ENCODE results near the gene UBAC1. TPM values are rescaled to one million over a fixed set of nuclear protein-coding genes. Genes with fewer than 3 reads are reported as not detected.

Gene UBAC1
- total and polyA plus RNA-seq, 9 of the 15 experiments (the other 6 are each of a cell fraction or from before 2014, with no cell fraction given), result 94.0 to 399 (median 228) TPM

DNA sequence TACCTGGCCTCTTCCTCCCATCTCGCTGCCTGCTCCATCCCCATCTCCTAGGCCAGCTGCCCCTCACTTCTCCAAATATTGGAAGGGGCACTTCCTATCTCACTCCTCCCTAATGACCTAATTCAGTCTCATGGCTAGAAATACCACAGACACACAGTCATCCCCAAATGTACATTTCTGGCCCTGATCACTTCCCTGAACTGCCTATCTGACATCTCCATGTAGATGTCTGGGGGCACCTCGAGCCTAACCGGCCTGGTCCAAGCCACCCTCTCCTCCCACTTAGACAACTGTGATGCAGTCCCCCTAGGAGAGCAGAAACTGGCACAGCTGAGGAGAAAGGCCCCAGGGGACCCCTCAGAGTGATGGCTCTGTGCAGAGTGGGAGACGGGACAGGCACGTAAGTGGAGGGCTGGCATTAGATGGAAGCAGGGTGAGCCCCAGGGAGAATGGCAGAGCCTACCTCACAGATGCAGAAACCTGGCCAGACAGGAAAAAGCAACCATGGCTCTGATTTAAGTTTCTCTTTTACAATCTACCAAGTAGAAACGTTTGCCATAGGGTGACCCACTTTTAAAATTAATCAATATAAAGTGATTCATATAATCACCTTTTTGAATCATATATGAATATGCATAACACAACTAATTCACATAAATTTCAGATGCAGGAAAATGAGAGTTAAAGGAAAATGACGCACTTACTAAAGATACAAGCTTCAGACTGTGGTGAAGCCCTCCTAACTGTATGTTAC, 75.9 kb downstream of the UBAC1 start:
- H3K4me2 ChIP-seq (ENCODE audit: insufficient read depth, low read length), result no peak overlapping the region
- ATAC-seq (no peak), DNase-seq (ENCODE audit: extremely low read depth in 1 of 4, low spot score in 3 of 4) (no peak), FAIRE-seq (no peak)
- no peaks in the 10 kb centered on the region for H3K9me3 ChIP-seq (replicated peaks; ENCODE audit: control insufficient read depth, insufficient read depth, low read depth, low read length)
- H3K27ac ChIP-seq (ENCODE audit: extremely low read depth, low read depth, low read length), result no peak overlapping the region
- no TSS peak for BruUV-seq (replicated peaks)
- WGBS (ENCODE audit: insufficient coverage, low coverage, missing lambda C conversion rate), result 49% methylated on average over 7 of the region's 7 CpGs
- peaks cover 27 to 64% of the 10 kb centered on the region in 2 experiments for H3K4me1 ChIP-seq (replicated peaks in 1 of 2; ENCODE audit: control insufficient read depth in 2 of 2, insufficient read depth in 2 of 2, low read length in 2 of 2)
- ChIA-PET CTCF (ENCODE audit: low intra/inter-chr PET ratio) (no interaction called here), POLR2A (interaction anchor here (0.7 to 1.4 kb wide), 2 partner anchors 10 to 12 kb away, joined by 3 to 8 read pairs; no protein-coding TSS in a partner anchor)
- in situ Hi-C loops (cut with MboI), result no loop called here
- intact Hi-C loops (cut with micrococcal nuclease), result no loop called here
- H3K9me1 ChIP-seq (ENCODE audit: control insufficient read depth, insufficient read depth, low read length), result peaks cover 21% of the 10 kb centered on the region
- H3K9ac ChIP-seq (ENCODE audit: insufficient read depth in 1 of 2, low read depth in 2 of 2, low read length in 2 of 2), result peak overlapping the region in 1 of 2 experiments; percentile 76; a peak in 1 of 4 replicates
- TF ChIP-seq ZEB2 (IDR thresholded peaks at IDR 0.05) (no peak), ZNF263 (CRISPR knock-in tag; IDR thresholded peaks at IDR 0.05; ENCODE audit: borderline replicate concordance) (peak; percentile 69; the same call in 1 of the 2 replicates)
- TF ChIP-seq, protein P1, sequence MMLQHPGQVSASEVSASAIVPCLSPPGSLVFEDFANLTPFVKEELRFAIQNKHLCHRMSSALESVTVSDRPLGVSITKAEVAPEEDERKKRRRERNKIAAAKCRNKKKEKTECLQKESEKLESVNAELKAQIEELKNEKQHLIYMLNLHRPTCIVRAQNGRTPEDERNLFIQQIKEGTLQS (IDR thresholded peaks at IDR 0.05), result peak; percentile 34; the same call in 1 of the 2 replicates
- TF ChIP-seq, protein P1 (CRISPR knock-in tag; conservative IDR thresholded peaks at IDR 0.05), result no peak
- H3K4me3 ChIP-seq, result no peak overlapping the region
- peaks cover 23% of the 10 kb centered on the region; the same call in 2 of the 3 replicates for H3K36me3 ChIP-seq (ENCODE audit: control insufficient read depth, insufficient read depth, low read length)
- H3K79me2 ChIP-seq (ENCODE audit: control insufficient read depth, insufficient read depth, low read length), result peaks cover 91% of the 10 kb centered on the region
- no peaks in the 10 kb centered on the region for H3K27me3 ChIP-seq (ENCODE audit: control insufficient read depth in 2 of 2, insufficient read depth in 2 of 2, low read length in 2 of 2)
- H4K20me1 ChIP-seq (replicated peaks; ENCODE audit: control insufficient read depth, insufficient read depth, low read length), result peaks cover 81% of the 10 kb centered on the region
- no peak overlapping the region for H2AFZ ChIP-seq (ENCODE audit: low read depth, low read length)
